ENCODE measurements around the gene ASB3.

DNA sequence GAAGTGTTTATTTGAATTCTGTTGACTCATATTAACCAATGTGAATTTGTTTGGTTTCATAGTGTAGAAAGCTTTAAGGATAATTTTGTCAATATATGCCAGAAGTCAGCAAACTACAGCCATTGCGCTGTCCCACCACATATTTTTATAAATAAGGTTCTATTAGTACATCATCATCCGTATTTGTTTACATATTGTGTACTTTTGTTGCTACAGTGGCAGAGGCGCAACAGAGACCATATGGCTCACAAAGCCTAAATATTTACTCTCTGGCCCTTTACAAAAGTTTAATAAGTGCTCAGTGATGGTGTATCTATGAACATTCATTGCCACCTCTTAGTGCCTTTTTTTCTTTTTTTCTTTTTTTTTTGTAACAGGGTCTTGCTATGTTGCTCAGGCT, 6.5 kb upstream of the ASB3 start:
- TF ChIP-seq, protein P1, sequence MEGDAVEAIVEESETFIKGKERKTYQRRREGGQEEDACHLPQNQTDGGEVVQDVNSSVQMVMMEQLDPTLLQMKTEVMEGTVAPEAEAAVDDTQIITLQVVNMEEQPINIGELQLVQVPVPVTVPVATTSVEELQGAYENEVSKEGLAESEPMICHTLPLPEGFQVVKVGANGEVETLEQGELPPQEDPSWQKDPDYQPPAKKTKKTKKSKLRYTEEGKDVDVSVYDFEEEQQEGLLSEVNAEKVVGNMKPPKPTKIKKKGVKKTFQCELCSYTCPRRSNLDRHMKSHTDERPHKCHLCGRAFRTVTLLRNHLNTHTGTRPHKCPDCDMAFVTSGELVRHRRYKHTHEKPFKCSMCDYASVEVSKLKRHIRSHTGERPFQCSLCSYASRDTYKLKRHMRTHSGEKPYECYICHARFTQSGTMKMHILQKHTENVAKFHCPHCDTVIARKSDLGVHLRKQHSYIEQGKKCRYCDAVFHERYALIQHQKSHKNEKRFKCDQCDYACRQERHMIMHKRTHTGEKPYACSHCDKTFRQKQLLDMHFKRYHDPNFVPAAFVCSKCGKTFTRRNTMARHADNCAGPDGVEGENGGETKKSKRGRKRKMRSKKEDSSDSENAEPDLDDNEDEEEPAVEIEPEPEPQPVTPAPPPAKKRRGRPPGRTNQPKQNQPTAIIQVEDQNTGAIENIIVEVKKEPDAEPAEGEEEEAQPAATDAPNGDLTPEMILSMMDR (IDR thresholded peaks at IDR 0.05 in 2 of 3, conservative IDR thresholded peaks at IDR 0.05 in 1 of 3; ENCODE audit: insufficient read depth in 2 of 3, low read depth in 1 of 3, low read length in 3 of 3): no peak
- TF ChIP-seq MEF2D (tag; conservative IDR thresholded peaks at IDR 0.05; ENCODE audit: low read depth) (no peak), RFX5 (IDR thresholded peaks at IDR 0.05; ENCODE audit: low read depth, low read length) (no peak), EP300 (IDR thresholded peaks at IDR 0.05; ENCODE audit: low read length) (no peak), KLF13 (tag; IDR thresholded peaks at IDR 0.05; ENCODE audit: borderline replicate concordance, low read depth) (no peak)
